Activated gamma-delta T cell treated with anti-CD3 and anti-CD28 coated beads, Interleukin-2, amount 50 U/mL, for 16 hours (primary cell): ENCODE measurements around the gene LRP1B.
"Not testable (repeated sequence)": the region's sequence is repeated elsewhere in the genome, so short reads cannot be mapped to it uniquely, and the experiment has no call there.

Source experiments
- DNase-seq: peaks from one replicate; pipeline ENCODE4 v3.0.0-alpha.2; 2020; ENCODE audit warnings: low read depth

Gene LRP1B

GRCh38 chr2:140698636-140699035 lies 1432.2 kb downstream of the LRP1B start:
- no peak for DNase-seq

DNA sequence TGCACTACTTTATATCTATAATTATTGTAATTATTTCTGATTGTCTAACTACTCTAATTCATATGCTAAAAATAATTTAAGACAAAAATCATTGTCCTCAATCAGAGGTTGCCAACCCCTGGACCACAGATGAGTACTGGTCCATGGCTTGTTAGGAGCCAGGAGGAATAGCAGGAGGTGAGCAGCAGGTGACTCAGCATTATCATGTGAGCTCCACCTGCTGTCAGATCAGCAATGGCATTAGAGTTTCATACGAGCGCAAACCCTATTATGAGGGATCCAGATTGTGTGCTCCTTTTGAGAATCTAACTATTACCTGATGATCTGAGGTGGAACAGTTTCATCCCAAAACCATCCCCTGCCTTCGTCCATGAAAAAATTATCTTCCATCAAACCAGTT lies 1434.4 kb downstream of the LRP1B start:
- no peak for DNase-seq

DNA sequence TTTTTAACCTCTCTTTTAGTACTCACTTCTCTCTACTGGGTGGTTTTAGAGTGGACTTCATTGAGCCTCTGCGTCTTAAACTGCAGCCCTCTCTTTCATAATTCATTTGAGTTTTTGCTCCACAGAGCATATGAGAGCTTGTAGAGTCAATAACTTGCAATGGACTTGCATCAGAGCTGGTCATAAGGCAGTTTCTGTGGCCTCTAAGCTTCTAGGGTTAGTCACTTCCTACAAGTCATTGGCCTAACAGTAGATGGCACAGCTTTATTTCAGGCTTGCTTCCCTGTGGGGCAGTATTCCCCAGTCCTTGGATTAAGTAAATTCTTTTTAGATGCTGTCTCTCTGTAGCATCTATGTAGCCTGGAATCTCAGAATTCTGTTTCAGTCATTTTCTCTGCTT lies 1435.7 kb downstream of the LRP1B start:
- no peak for DNase-seq

DNA sequence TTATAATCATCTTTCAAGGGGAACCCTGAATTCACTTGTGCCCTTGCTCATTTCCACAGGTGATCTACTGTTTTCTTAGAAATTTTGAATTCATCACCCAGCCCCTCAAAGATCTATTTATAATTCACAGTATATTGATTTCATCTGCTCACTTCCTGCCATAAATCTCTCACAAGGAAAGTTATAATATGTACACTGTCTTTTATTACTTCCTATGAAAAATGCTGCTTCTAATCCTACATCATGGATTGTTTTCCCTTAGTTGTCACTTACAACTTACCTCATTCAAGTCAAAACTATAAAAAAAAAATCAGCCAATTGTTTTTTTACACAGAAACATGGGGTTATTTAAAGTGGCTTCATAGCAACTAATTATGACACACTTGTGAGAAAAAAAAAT lies 1443.0 kb downstream of the LRP1B start:
- no peak for DNase-seq

DNA sequence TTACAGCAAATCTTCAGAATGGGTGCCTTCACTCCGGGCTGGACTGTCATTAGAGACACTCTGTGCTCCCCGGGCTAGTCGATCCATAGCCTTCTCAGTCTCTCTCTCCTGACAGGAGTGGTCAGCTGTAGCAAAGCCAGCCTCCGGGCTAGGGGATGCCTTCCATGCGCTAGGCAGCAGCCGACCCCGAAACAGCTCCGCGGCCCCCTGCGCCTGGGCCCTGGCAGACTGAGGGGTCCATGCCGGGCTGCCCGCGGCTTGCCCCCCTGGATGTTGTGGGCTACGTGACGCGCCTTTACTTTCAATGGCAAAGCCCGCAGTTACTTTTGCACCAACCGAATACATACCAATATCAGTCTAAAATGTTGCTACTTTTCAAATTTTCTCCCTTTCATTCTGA lies 1447.2 kb downstream of the LRP1B start:
- no peak for DNase-seq

DNA sequence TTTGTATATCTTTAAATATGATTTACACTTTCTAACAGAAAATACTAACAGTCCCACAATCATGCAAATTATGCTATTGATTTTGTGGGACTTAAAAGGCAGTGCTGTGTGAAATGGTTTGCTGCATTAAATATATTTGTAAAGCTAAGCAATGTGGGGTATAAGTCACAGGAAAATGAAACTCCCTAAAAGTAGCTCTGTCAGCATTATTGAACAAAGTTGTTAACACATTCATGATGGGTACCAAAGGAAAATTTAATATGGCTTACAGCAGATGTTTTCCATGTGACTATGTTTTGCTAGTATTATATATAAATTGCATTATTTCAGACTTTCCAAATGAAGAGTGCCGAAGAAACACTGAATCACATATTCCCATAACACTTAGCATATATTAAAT lies 1450.0 kb downstream of the LRP1B start:
- DNase-seq = no peak

DNA sequence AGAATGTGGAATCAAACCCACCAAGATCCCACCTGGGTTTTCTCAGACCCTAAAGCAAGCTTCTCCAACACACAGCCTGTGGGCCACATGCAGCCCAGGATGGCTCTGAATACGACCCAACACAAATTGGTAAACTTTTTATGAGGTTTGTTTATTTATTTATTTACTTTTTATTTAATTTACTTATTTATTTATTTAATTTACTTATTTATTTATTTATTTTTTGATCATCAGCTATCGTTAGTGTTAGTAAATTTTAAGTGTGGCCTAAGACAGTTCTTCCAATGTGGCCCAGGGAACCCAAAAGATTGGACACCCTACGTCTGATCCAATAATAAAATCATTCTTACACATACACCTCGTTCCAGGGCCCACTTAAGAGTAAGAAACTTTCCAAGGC lies 1451.1 kb downstream of the LRP1B start:
- no peak for DNase-seq

DNA sequence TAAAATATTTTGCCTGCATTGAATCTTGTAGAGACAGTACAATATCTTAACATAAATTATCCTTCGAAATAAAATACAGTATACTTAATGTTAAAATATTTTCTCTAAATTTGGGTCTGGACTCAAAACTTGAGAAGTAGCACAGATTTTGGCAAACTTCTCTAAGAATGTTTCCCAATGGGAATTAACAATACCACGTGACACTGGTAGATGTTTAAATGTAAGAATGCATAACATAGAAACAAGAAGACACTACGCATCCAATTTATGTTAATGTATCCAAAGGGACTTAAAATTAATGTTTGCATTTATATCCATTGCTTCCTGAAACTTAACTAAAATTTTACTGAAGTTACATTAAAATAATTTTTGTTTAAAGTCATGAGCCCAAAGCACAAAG lies 1460.9 kb downstream of the LRP1B start:
- DNase-seq = no peak

GRCh38 chr2:140667203-140667602 lies 1463.6 kb downstream of the LRP1B start:
- no peak for DNase-seq

DNA sequence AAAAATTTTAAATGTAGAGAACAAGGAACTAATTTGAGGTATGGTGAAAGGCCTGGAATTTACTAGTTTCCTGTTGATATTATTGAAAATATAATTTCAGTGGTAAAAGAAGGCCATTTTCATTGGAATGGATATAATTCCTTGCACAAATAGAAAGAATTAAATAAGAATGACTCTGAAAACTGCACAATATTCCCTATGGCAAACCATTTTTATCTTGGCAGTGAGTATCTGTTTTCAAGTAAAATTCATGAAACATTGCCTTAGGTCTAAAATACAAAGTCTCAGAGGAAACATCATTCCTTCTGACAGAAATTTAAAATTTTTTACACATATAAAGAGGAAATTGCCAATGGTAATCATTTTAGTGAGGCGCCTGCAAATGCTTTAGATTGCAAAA lies 1468.3 kb downstream of the LRP1B start:
- DNase-seq = no peak

DNA sequence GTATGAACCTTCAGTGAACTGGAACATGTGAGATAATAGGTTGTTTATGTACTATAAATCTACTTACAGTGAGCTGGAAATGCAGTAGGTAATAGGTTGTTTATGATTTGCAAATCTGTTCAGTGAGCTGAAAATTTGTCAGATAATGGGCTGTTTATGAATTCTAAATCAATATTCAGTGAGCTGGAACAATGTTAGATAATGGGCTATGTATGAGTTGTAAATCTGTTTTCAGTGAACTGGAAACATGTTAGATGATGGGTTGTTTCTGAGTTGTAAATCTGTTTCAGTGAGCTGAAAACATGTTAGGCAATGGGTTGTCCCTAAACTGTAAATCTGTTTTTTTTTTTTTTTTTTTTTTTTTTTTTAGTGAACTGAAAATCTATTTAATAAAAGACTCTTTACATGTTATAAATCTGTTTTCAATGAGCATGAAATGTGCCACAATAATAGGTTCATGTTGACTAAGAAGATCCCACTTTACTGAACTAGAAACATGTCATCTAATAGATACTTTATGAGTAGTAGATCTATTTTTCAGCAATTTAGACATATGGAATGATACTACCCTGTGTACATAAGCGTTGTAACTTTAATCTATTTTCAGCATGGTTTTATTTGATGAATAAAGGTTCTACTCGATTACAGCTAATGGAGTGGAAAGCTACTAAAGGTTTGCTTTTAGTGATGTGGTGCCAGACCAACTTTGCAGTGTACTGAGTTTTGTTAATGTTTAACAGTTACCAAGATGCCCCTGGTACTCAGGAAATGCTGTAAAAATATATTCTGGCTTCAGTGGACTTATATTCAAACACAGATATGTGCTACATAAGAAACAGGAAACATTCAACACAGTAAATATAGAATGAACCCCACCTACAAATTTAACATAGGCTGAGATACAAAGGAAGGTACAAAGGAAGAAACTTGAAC lies 1471.8 kb downstream of the LRP1B start:
- no peak for DNase-seq

DNA sequence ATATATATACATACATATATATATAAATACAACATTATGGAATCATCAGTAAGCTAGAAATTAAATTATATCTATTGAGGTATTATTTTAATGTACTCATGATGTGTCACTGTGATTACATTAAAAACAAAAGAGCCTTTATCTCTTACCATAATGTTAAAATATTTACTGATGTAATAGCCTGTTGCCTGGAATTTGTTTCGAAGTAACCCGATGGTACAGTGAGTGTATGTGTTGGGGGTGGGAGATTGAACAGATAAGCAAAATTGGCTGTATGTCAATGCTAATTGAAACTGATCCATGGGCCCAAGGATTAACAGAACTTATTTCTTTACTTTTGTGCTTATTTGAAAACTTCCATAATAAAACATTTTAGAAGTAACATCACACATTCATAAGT lies 1473.2 kb downstream of the LRP1B start:
- DNase-seq = no peak

GRCh38 chr2:140654565-140654964 lies 1476.3 kb downstream of the LRP1B start:
- no peak for DNase-seq

DNA sequence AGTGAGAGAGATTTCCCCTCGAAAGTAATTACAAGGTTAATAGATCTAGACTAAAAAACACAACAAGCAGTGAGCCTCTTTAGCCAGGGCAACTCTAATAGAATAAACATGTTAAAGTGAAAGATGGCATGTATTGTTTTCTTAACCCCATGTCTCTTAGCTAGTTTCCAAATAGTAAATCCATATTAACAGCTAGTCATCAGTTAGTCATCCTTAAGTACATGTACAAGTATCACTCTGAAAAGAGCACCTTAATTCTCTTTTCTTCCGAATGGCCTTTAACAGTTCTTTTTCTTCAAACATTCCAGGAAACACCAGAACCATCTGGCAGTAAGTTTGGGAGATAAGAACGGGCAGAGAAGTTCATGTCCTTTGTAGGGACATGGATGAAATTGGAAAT lies 1480.0 kb downstream of the LRP1B start:
- no peak for DNase-seq

- DNase-seq = not testable (repeated sequence)
These were observed 1480.7 kb downstream of the LRP1B start for GRCh38 chr2:140650134-140650533.

DNA sequence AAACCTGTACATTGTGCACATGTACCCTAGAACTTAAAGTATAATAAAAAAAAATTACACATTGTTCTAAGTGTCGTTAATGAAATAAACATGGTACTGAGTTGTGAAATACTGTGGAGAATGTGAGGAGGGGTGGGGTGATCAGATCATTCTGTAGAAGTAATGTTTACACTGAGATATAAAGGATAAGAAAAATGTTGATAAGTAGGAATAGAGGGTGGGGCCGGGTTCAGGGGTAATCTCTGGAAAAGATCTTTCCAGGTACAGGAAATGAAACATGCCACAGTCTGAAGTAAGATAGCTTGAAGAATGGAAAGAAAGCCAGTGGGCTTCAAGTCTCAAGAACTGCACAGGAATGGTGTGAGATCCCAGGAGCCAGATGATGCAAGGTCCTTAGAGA lies 1482.4 kb downstream of the LRP1B start:
- DNase-seq = no peak

GRCh38 chr2:140643761-140644187 lies 1487.0 kb downstream of the LRP1B start:
- no peak for DNase-seq

DNA sequence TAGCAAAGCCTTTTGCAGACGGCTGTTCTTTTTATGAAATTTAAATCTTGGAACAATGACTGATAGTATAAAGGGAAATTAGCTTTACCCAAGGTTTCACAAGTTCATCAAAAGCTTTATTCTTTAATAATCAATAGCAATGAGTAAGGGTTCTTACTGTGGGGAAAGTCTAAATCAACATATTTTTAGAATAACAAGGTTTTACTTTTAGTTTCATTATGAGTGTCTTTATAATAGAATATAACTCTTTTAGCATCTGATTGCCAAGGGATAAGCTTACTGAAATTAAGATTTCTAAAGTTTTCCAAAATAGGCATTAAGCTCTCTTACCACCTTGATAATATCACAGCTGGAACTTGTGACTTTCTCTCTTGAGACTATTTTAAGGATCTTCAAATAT lies 1489.7 kb downstream of the LRP1B start:
- DNase-seq = no peak

- no peak for DNase-seq
These were observed 1491.2 kb downstream of the LRP1B start for GRCh38 chr2:140639628-140640027.

- DNase-seq = no peak
These were observed 1500.3 kb downstream of the LRP1B start for GRCh38 chr2:140630557-140630956.

DNA sequence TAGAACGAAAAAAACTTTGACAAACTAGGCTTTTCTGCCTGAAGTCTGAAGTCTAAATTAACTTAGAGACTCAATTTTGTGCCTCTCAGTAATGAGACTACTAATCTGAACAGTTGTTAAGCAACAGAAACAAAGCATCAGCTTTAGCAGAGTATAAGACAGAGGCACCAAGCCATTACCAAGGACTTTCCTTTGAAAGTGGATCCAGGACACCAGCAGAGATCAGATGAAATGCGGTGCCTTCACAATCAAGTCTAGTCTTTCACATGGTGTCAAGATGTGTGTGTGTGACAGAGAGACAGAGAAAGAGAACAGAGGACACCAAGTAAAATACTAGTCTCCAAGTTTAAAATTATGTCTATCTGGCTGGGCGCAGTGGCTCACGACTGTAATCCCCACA lies 1502.9 kb downstream of the LRP1B start:
- no peak for DNase-seq

GRCh38 chr2:140627136-140627535 lies 1503.7 kb downstream of the LRP1B start:
- no peak for DNase-seq

DNA sequence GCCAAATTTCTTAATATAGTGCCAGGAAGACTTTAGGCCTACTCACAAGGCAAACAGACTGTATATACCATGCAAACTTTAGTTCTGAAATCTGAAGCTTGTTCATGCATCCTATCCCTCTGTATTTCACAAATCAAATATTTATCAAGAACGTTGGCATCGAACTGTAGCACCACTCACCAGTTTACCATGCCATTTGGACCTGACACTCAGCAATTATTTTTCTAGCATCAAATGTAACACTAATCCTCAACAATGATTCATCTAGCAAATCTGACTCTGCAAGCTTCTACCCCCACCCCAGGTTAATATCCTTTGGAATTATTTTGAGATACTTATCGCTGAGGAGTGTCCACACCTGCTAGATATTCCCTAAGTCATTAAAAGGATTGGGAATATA lies 1506.6 kb downstream of the LRP1B start:
- no peak for DNase-seq
